H9 (cell line): ENCODE data around the gene ZNF774. TPM values are rescaled to one million over a fixed set of nuclear protein-coding genes. Genes with fewer than 3 reads are reported as not detected.

Experiments used
- DNase-seq: peaks from one replicate; pipeline ENCODE4 v3.0.0-alpha.2; 2017
- H2AFZ ChIP-seq: one replicate; pipeline ENCODE4 v1.6.1; 2013; ENCODE audit warnings: mild to moderate bottlenecking, low read length, control low read depth, moderate library complexity
- H2AK5ac ChIP-seq: 2 replicates; pipeline ENCODE4 v1.6.1; 2013; ENCODE audit warnings: low read length, control low read depth, mixed read lengths; ENCODE audit not compliant: insufficient read length
- H2BK120ac ChIP-seq: one replicate; pipeline ENCODE4 v1.6.1; 2013; ENCODE audit warnings: low read depth, mild to moderate bottlenecking, low read length, control low read depth, inconsistent platforms; ENCODE audit not compliant: poor library complexity, severe bottlenecking
- H2BK12ac ChIP-seq: 2 replicates; pipeline ENCODE4 v1.6.1; 2013; ENCODE audit warnings: low read length, control low read depth, mixed read lengths, low read depth; ENCODE audit not compliant: insufficient read length
- H2BK15ac ChIP-seq: 2 replicates; pipeline ENCODE4 v1.6.1; 2013; ENCODE audit warnings: low read depth, low read length, control low read depth
- H2BK20ac ChIP-seq: one replicate; pipeline ENCODE4 v1.6.1; 2013; ENCODE audit warnings: low read depth, mild to moderate bottlenecking, low read length, control low read depth, inconsistent platforms; ENCODE audit not compliant: poor library complexity, severe bottlenecking
- H2BK5ac ChIP-seq: 2 replicates; pipeline ENCODE4 v1.6.1; 2013; ENCODE audit warnings: low read length, control low read depth, mixed read lengths; ENCODE audit not compliant: insufficient read length
- H3K14ac ChIP-seq: 2 replicates; pipeline ENCODE4 v1.6.1; 2013; ENCODE audit warnings: low read length, control low read depth; ENCODE audit not compliant: insufficient read depth
- H3K18ac ChIP-seq: 2 replicates; pipeline ENCODE4 v1.6.1; 2013; ENCODE audit warnings: low read depth, mild to moderate bottlenecking, mixed read lengths, low read length, control low read depth; ENCODE audit not compliant: insufficient read length
- H3K23ac ChIP-seq: 2 replicates; pipeline ENCODE4 v1.6.1; 2013; ENCODE audit warnings: low read length, control low read depth, mixed read lengths, low read depth; ENCODE audit not compliant: insufficient read length
- H3K23me2 ChIP-seq: 2 replicates; pipeline ENCODE4 v1.6.1; 2013; ENCODE audit warnings: low read depth, mild to moderate bottlenecking, mixed read lengths, low read length, control low read depth; ENCODE audit not compliant: insufficient read length, poor library complexity, severe bottlenecking
- H3K27ac ChIP-seq: 2 replicates; pipeline ENCODE4 v1.5.1; 2013; ENCODE audit warnings: low read length, control low read depth, mixed read lengths, low read depth; ENCODE audit not compliant: insufficient read length
- H3K27me3 ChIP-seq: 2 replicates; pipeline ENCODE4 v1.6.1; 2013; ENCODE audit warnings: low read length, control low read depth, inconsistent platforms; ENCODE audit not compliant: insufficient read depth
- H3K4ac ChIP-seq: 2 replicates; pipeline ENCODE4 v1.6.1; 2013; ENCODE audit warnings: low read depth, mild to moderate bottlenecking, control low read depth, inconsistent platforms, low read length, moderate library complexity
- H3K4me1 ChIP-seq: 2 replicates; pipeline ENCODE4 v1.6.1; 2013; ENCODE audit warnings: low read length, control low read depth, inconsistent platforms; ENCODE audit not compliant: insufficient read depth
- H3K4me2 ChIP-seq: 2 replicates; pipeline ENCODE4 v1.6.1; 2013; ENCODE audit warnings: low read length, control low read depth, mixed read lengths; ENCODE audit not compliant: insufficient read length, insufficient read depth
- H3K56ac ChIP-seq: 2 replicates; pipeline ENCODE4 v1.6.1; 2013; ENCODE audit warnings: low read depth, mild to moderate bottlenecking, mixed read lengths, low read length, control low read depth; ENCODE audit not compliant: insufficient read length
- H3K79me1 ChIP-seq: 2 replicates; pipeline ENCODE4 v1.6.1; 2013; ENCODE audit warnings: low read depth, mild to moderate bottlenecking, moderate library complexity, low read length, control low read depth, inconsistent platforms; ENCODE audit not compliant: insufficient read depth, poor library complexity, severe bottlenecking
- H3K79me2 ChIP-seq: 2 replicates; pipeline ENCODE4 v1.6.1; 2013; ENCODE audit warnings: low read length, control low read depth, inconsistent platforms; ENCODE audit not compliant: insufficient read depth
- H3K9ac ChIP-seq: 2 replicates; pipeline ENCODE4 v1.6.1; 2013; ENCODE audit warnings: low read length, control low read depth, mixed read lengths; ENCODE audit not compliant: insufficient read length; ENCODE audit errors: extremely low read depth
- H3K9me3 ChIP-seq: one replicate; pipeline ENCODE4 v1.6.1; 2013; ENCODE audit warnings: low read depth, low read length, inconsistent platforms; ENCODE audit not compliant: control insufficient read depth
- H3T11ph ChIP-seq: one replicate; pipeline ENCODE4 v1.6.1; 2013; ENCODE audit warnings: mild to moderate bottlenecking, low read length, control low read depth, inconsistent platforms
- H4K20me1 ChIP-seq: one replicate; pipeline ENCODE4 v1.6.1; 2013; ENCODE audit not compliant: control insufficient read depth, insufficient read length, insufficient read depth
- H4K5ac ChIP-seq: 2 replicates; pipeline ENCODE4 v1.6.1; 2013; ENCODE audit warnings: low read depth, mild to moderate bottlenecking, mixed read lengths, low read length, control low read depth; ENCODE audit not compliant: insufficient read length
- H4K8ac ChIP-seq: replicated peaks from 2 replicates; pipeline ENCODE4 v1.6.1; 2013; ENCODE audit warnings: low read length, control low read depth, mixed read lengths, low read depth; ENCODE audit not compliant: insufficient read length
- H4K91ac ChIP-seq: 2 replicates; pipeline ENCODE4 v1.6.1; 2013; ENCODE audit warnings: low read depth, mild to moderate bottlenecking, moderate library complexity, mixed read lengths, low read length, control low read depth; ENCODE audit not compliant: insufficient read length
- H3K27ac Mint-ChIP-seq, 3 experiments: 2 replicates in 2 of 3; 3 replicates in 1 of 3; pipeline ENCODE4 v1.8.0; 2020 to 2021; ENCODE audit warnings: mixed read lengths in 3 of 3, mild to moderate bottlenecking in 1 of 3, moderate library complexity in 1 of 3
- H3K27me3 Mint-ChIP-seq: 2 replicates; pipeline ENCODE4 v1.8.0; 2021; ENCODE audit warnings: low read depth, mild to moderate bottlenecking, moderate library complexity, mixed read lengths
- H3K36me3 Mint-ChIP-seq, 3 experiments: 2 replicates in 2 of 3; 3 replicates in 1 of 3; pipeline ENCODE4 v1.8.0; 2020 to 2021; ENCODE audit warnings: low read depth in 3 of 3, mixed read lengths in 3 of 3; ENCODE audit not compliant: insufficient read depth in 1 of 3
- H3K4me1 Mint-ChIP-seq, 2 experiments: 2 replicates each; pipeline ENCODE4 v1.8.0; 2020; ENCODE audit warnings: mixed read lengths in 2 of 2
- H3K4me3 Mint-ChIP-seq, 2 experiments: 2 replicates in 1 of 2; 3 replicates in 1 of 2; pipeline ENCODE4 v1.8.0; 2020 to 2021; ENCODE audit warnings: mild to moderate bottlenecking in 2 of 2, mixed read lengths in 2 of 2, moderate library complexity in 1 of 2
- H3K9me3 Mint-ChIP-seq, 2 experiments: 2 replicates in 1 of 2; 3 replicates in 1 of 2; pipeline ENCODE4 v1.8.0; 2020; ENCODE audit warnings: mild to moderate bottlenecking in 2 of 2, mixed read lengths in 2 of 2, moderate library complexity in 1 of 2
- WGBS: extraction: QIAGEN DNeasy Blood & Tissue Kit; methylation state at CpG from one replicate; pipeline ENCODE4 v1.1.7; 2013; ENCODE audit warnings: missing lambda C conversion rate, low lambda C conversion rate, mixed read lengths; ENCODE audit not compliant: insufficient read length; ENCODE audit errors: extremely low coverage; 5-methylcytosine and 5-hydroxymethylcytosine counted together
- total RNA-seq: library from RNA; stranded (reverse); gene quantifications from 2 replicates; pipeline ENCODE4 v1.2.1, GENCODE V29; 2021
- TF ChIP-seq, protein P1 (sequence below): fragments of 200-600 bp; sonication (generic); conservative IDR thresholded peaks from 3 replicates; pipeline ENCODE4 v1.8.0; 2021; ENCODE audit warnings: antibody characterized with exemption, mild to moderate bottlenecking

The ZNF774 gene
- total RNA-seq, 1 experiment from 2014 or later, result 2.5 TPM

DNA sequence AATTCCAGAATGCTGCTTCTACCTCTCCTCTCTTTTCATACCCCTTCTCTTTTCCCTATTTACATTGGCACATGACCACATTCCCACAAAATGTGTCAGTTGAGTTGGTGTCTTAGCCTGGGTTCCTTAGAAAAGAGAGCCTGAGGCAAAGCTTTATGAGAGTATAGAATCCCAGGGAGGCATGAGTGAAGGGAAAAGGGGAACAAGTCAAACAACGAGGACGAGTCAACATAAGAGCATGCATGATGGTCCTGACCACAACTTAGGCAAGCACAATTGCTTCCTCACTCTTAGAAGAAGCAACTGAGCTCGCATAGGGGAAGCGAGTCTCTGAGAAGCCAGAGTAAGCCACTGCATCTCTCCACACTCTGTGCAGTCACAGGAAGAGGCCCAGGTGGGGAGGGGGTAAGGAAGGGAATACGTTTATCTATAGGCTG, 15.4 kb upstream of the ZNF774 start:
- no peaks in the 10 kb centered on the region for H3K27me3 Mint-ChIP-seq
- Histone ChIP-seq H3K27ac (no peak overlapping the region), H2BK12ac (no peak overlapping the region), H3K14ac (no peak overlapping the region; the same call in 1 of the 2 replicates), H3K23me2 (no peaks in the 10 kb centered on the region), H2BK20ac (no peak overlapping the region), H3K9me3 (no peaks in the 10 kb centered on the region), H3K18ac (no peak overlapping the region), H3K4me1 (no peaks in the 10 kb centered on the region), H2BK15ac (no peak overlapping the region), H2BK5ac (no peak overlapping the region), H3K9ac (no peak overlapping the region), H3K23ac (no peak overlapping the region), H2AK5ac (no peak overlapping the region), H3T11ph (no peak overlapping the region), H3K79me2 (no peaks in the 10 kb centered on the region), H4K8ac (no peak overlapping the region), H4K20me1 (no peaks in the 10 kb centered on the region), H3K56ac (no peak overlapping the region), H4K91ac (no peak overlapping the region), H2BK120ac (no peak overlapping the region), H2AFZ (no peak overlapping the region), H3K4ac (no peak overlapping the region), H4K5ac (no peak overlapping the region), H3K79me1 (no peaks in the 10 kb centered on the region), H3K27me3 (no peaks in the 10 kb centered on the region), H3K4me2 (no peak overlapping the region)
- no CpG with 5 or more reads among the region's 5 CpGs for WGBS
- peaks cover 0 to 4% of the 10 kb centered on the region in 2 experiments; a peak in 1 of 4 replicates for H3K4me1 Mint-ChIP-seq
- H3K36me3 Mint-ChIP-seq, result no peaks in the 10 kb centered on the region
- H3K9me3 Mint-ChIP-seq, result no peaks in the 10 kb centered on the region
- H3K4me3 Mint-ChIP-seq, result no peak overlapping the region
- no peak overlapping the region for H3K27ac Mint-ChIP-seq
- no peak for DNase-seq
- TF ChIP-seq, protein P1, sequence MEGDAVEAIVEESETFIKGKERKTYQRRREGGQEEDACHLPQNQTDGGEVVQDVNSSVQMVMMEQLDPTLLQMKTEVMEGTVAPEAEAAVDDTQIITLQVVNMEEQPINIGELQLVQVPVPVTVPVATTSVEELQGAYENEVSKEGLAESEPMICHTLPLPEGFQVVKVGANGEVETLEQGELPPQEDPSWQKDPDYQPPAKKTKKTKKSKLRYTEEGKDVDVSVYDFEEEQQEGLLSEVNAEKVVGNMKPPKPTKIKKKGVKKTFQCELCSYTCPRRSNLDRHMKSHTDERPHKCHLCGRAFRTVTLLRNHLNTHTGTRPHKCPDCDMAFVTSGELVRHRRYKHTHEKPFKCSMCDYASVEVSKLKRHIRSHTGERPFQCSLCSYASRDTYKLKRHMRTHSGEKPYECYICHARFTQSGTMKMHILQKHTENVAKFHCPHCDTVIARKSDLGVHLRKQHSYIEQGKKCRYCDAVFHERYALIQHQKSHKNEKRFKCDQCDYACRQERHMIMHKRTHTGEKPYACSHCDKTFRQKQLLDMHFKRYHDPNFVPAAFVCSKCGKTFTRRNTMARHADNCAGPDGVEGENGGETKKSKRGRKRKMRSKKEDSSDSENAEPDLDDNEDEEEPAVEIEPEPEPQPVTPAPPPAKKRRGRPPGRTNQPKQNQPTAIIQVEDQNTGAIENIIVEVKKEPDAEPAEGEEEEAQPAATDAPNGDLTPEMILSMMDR, result no peak
